Caco-2 (cell line): Measurements from ENCODE around the gene COLEC12. TPM values are rescaled to one million over a fixed set of nuclear protein-coding genes. Genes with fewer than 3 reads are reported as not detected.

Experiments
- BruUV-seq: library from RNA; stranded (reverse); fragments of 400-500 nt; replicated peaks from 2 replicates; lab custom pipeline; 2021; lab: Mats Ljungman, UMichigan
- CTCF ChIA-PET: fragments of 300-600 bp; sonication (Branson Sonifier 250); formaldehyde crosslinking; loops from one replicate; lab custom pipeline; 2022; ENCODE audit warnings: antibody characterized with exemption; lab: Charles Lee
- POLR2A ChIA-PET: fragments of 300-600 bp; sonication (Branson Sonifier 250); formaldehyde crosslinking; loops from one replicate; lab custom pipeline; 2022; ENCODE audit warnings: antibody characterized with exemption; lab: Charles Lee
- DNase-seq, 2 experiments: peaks; one replicate each; pipeline versions ENCODE4 v3.0.0 to v3.0.0-alpha.2; 2020 to 2022
- H3K27me3 ChIP-seq: replicated peaks from 2 replicates; pipeline ENCODE4 v1.6.0; 2011; ENCODE audit warnings: low read length; ENCODE audit not compliant: control insufficient read depth, insufficient read depth
- H3K36me3 ChIP-seq: 2 replicates; pipeline ENCODE4 v1.5.1; 2011; ENCODE audit warnings: low read length; ENCODE audit not compliant: control insufficient read depth, insufficient read depth
- H3K4me1 ChIP-seq: fragments of 250-450 bp; sonication (Bioruptor Pico); 2 replicates; pipeline ENCODE4 v1.5.1; 2020; ENCODE audit warnings: mild to moderate bottlenecking
- H3K4me3 ChIP-seq: 2 replicates; pipeline ENCODE4 v1.5.1; 2011; ENCODE audit warnings: low read depth, mild to moderate bottlenecking, control low read depth, low read length
- H3K9me3 ChIP-seq: fragments of 250-450 bp; sonication (Bioruptor Pico); 2 replicates; pipeline ENCODE4 v1.5.1; 2020; ENCODE audit warnings: mild to moderate bottlenecking, moderate library complexity
- H3K27ac Mint-ChIP-seq: one replicate; pipeline ENCODE4 v1.8.0; 2022; ENCODE audit warnings: mixed read lengths; ENCODE audit not compliant: unreplicated experiment
- H3K27me3 Mint-ChIP-seq: one replicate; pipeline ENCODE4 v1.8.0; 2022; ENCODE audit warnings: mixed read lengths; ENCODE audit not compliant: insufficient read depth, unreplicated experiment
- H3K36me3 Mint-ChIP-seq: one replicate; pipeline ENCODE4 v1.8.0; 2022; ENCODE audit warnings: mild to moderate bottlenecking, mixed read lengths; ENCODE audit not compliant: insufficient read depth, unreplicated experiment
- H3K4me1 Mint-ChIP-seq: one replicate; pipeline ENCODE4 v1.8.0; 2022; ENCODE audit warnings: low read depth, mixed read lengths; ENCODE audit not compliant: unreplicated experiment
- H3K4me3 Mint-ChIP-seq: one replicate; pipeline ENCODE4 v1.8.0; 2022; ENCODE audit warnings: mild to moderate bottlenecking, moderate library complexity, mixed read lengths; ENCODE audit not compliant: unreplicated experiment
- H3K9me3 Mint-ChIP-seq: one replicate; pipeline ENCODE4 v1.8.0; 2022; ENCODE audit warnings: mixed read lengths; ENCODE audit not compliant: unreplicated experiment
- CTCF ChIP-seq, 2 experiments: fragments of 200-600 bp in 1 of 2; IDR thresholded peaks; 1 replicate in 1 of 2; 2 replicates in 1 of 2; pipeline versions ENCODE4 v1.5.1 to v1.8.0; 2011 to 2022; ENCODE audit warnings: antibody characterized with exemption in 1 of 2, control low read depth in 1 of 2, inconsistent platforms in 1 of 2, low read depth in 1 of 2, low read length in 1 of 2, mild to moderate bottlenecking in 1 of 2, moderate library complexity in 1 of 2; ENCODE audit not compliant: insufficient read depth in 1 of 2, severe bottlenecking in 1 of 2, unreplicated experiment in 1 of 2
- intact Hi-C: fragments of 100-400 bp; cut with micrococcal nuclease; formaldehyde crosslinking; loops from one replicate; pipeline ENCODE4 v1.10.0; 2022; ENCODE audit not compliant: unreplicated experiment
- total RNA-seq: library from RNA; stranded (reverse); gene quantifications from 2 replicates; pipeline ENCODE4 v1.2.3, GENCODE V29; 2022

The COLEC12 gene
- total RNA-seq, 1 experiment from 2014 or later, result 0.09 TPM

GRCh38 chr18:386994-387393, 113.5 kb downstream of the COLEC12 start:
- POLR2A ChIA-PET, result no interaction called here
- CTCF ChIA-PET, result no interaction called here
- no peak overlapping the region for H3K4me3 ChIP-seq
- intact Hi-C loops, result no loop called here
- Mint-ChIP-seq H3K36me3 (no peaks in the 10 kb centered on the region), H3K9me3 (peaks cover 10% of the 10 kb centered on the region), H3K4me1 (no peaks in the 10 kb centered on the region), H3K4me3 (no peak overlapping the region), H3K27me3 (no peaks in the 10 kb centered on the region), H3K27ac (no peak overlapping the region)
- H3K4me1 ChIP-seq, result no peaks in the 10 kb centered on the region
- no peaks in the 10 kb centered on the region for H3K36me3 ChIP-seq
- BruUV-seq, result no TSS peak
- DNase-seq, result no peak
- no peaks in the 10 kb centered on the region; the same call in 1 of the 2 replicates for H3K9me3 ChIP-seq
- no peak for TF ChIP-seq CTCF (IDR thresholded peaks at IDR 0.05; ENCODE audit: insufficient read depth in 1 of 2, low read depth in 1 of 2, low read length in 1 of 2, severe bottlenecking in 1 of 2, unreplicated experiment in 1 of 2)
- no peaks in the 10 kb centered on the region for H3K27me3 ChIP-seq

GRCh38 chr18:384897-385296, 115.6 kb downstream of the COLEC12 start:
- no peak for DNase-seq
- H3K9me3 Mint-ChIP-seq, result peaks cover 10% of the 10 kb centered on the region
- no peak overlapping the region for H3K27ac Mint-ChIP-seq
- BruUV-seq, result no TSS peak
- no peak for TF ChIP-seq CTCF (IDR thresholded peaks at IDR 0.05; ENCODE audit: insufficient read depth in 1 of 2, low read depth in 1 of 2, low read length in 1 of 2, severe bottlenecking in 1 of 2, unreplicated experiment in 1 of 2)
- ChIA-PET POLR2A (no interaction called here), CTCF (no interaction called here)
- no peak overlapping the region for H3K4me3 Mint-ChIP-seq
- no peaks in the 10 kb centered on the region for H3K4me1 Mint-ChIP-seq
- no peaks in the 10 kb centered on the region for H3K36me3 Mint-ChIP-seq
- Histone ChIP-seq H3K4me3 (no peak overlapping the region), H3K36me3 (no peaks in the 10 kb centered on the region), H3K27me3 (no peaks in the 10 kb centered on the region), H3K9me3 (no peaks in the 10 kb centered on the region; the same call in 1 of the 2 replicates), H3K4me1 (no peaks in the 10 kb centered on the region)
- H3K27me3 Mint-ChIP-seq, result no peaks in the 10 kb centered on the region
- intact Hi-C loops, result no loop called here

- BruUV-seq, result no TSS peak
- H3K27me3 Mint-ChIP-seq, result no peaks in the 10 kb centered on the region
- no peaks in the 10 kb centered on the region; the same call in 1 of the 2 replicates for H3K9me3 ChIP-seq
- POLR2A ChIA-PET, result no interaction called here
- no peaks in the 10 kb centered on the region for H3K27me3 ChIP-seq
- H3K36me3 Mint-ChIP-seq, result no peaks in the 10 kb centered on the region
- DNase-seq, result no peak
- no peak for TF ChIP-seq CTCF (IDR thresholded peaks at IDR 0.05; ENCODE audit: insufficient read depth in 1 of 2, low read depth in 1 of 2, low read length in 1 of 2, severe bottlenecking in 1 of 2, unreplicated experiment in 1 of 2)
- no peak overlapping the region for H3K4me3 ChIP-seq
- no peak overlapping the region for H3K27ac Mint-ChIP-seq
- no peaks in the 10 kb centered on the region for H3K4me1 ChIP-seq
- intact Hi-C loops, result no loop called here
- no peak overlapping the region for H3K4me3 Mint-ChIP-seq
- CTCF ChIA-PET, result no interaction called here
- H3K36me3 ChIP-seq, result no peaks in the 10 kb centered on the region
- peaks cover 10% of the 10 kb centered on the region for H3K9me3 Mint-ChIP-seq
- no peaks in the 10 kb centered on the region for H3K4me1 Mint-ChIP-seq
Observed at GRCh38 chr18:383135-383534, 117.4 kb downstream of the COLEC12 start.
